ENCODE data around the gene MFNG. TPM values are rescaled to one million over a fixed set of nuclear protein-coding genes. Genes with fewer than 3 reads are reported as not detected.
A peak's percentile ranks its signal among the peaks of the same experiment; 100 is the strongest.

The MFNG gene
- total RNA-seq, 1 donor, result 0.72 TPM

DNA sequence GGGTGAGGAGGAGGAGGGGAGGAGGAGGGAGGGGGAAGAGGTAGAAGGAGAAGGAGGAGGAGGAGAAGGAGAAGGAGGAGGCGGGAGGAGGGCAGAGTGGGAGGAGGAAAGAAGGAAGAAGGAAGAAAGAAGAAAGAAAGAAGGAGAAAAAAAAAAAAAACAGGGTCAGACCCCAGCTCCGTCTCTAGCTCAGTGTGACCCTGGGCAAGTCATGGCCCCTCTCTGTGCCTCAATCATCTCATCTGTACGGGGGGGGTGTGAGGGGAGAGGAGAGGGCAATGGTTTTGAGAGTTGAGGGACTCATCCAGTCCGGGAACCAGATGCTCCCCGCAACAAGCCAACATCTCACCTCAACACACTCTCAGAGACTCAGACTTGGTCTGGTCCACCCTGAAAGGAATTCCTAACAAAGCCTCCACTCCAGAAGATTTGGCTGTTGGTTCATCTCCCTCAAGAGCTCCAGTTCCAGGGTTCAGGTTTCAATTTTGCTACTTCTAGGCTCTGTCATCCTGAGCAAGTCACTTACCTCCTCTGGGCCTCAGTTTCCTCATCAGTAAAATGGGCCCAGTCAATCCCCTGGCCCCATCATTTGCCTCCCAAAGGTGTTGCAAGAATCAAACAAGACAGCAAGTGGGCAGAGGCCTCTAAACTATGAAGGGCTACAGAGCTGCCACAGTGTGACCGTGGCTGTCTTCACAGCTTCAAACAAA lies 25.4 kb upstream of the MFNG start:
- Histone ChIP-seq H3K36me3 (ENCODE audit: insufficient read depth, low read length) (peaks cover 35% of the 10 kb centered on the region), H4K20me1 (ENCODE audit: insufficient read depth, low read length) (peaks cover 25% of the 10 kb centered on the region), H3K27ac (ENCODE audit: low read depth, low read length) (peak overlapping the region; percentile 62), H3K4me2 (ENCODE audit: insufficient read depth, low read length) (peak overlapping the region; percentile 63), H3K9me3 (ENCODE audit: low read depth, low read length) (no peaks in the 10 kb centered on the region), H3K4me3 (ENCODE audit: insufficient read depth, low read length) (peak overlapping the region; percentile 18), H3K27me3 (ENCODE audit: insufficient read depth, low read length) (no peaks in the 10 kb centered on the region), H3K79me2 (ENCODE audit: insufficient read depth, low read length) (peaks cover 6% of the 10 kb centered on the region), H2AFZ (ENCODE audit: low read length) (no peak overlapping the region), H3K4me1 (ENCODE audit: insufficient read depth, low read length) (peaks cover 17% of the 10 kb centered on the region)
- TF ChIP-seq, protein P1, sequence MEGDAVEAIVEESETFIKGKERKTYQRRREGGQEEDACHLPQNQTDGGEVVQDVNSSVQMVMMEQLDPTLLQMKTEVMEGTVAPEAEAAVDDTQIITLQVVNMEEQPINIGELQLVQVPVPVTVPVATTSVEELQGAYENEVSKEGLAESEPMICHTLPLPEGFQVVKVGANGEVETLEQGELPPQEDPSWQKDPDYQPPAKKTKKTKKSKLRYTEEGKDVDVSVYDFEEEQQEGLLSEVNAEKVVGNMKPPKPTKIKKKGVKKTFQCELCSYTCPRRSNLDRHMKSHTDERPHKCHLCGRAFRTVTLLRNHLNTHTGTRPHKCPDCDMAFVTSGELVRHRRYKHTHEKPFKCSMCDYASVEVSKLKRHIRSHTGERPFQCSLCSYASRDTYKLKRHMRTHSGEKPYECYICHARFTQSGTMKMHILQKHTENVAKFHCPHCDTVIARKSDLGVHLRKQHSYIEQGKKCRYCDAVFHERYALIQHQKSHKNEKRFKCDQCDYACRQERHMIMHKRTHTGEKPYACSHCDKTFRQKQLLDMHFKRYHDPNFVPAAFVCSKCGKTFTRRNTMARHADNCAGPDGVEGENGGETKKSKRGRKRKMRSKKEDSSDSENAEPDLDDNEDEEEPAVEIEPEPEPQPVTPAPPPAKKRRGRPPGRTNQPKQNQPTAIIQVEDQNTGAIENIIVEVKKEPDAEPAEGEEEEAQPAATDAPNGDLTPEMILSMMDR (IDR thresholded peaks at IDR 0.05; ENCODE audit: extremely low read depth, low read depth, low read length), result no peak
- no peak for DNase-seq (ENCODE audit: insufficient read length, low spot score, missing footprints)

DNA sequence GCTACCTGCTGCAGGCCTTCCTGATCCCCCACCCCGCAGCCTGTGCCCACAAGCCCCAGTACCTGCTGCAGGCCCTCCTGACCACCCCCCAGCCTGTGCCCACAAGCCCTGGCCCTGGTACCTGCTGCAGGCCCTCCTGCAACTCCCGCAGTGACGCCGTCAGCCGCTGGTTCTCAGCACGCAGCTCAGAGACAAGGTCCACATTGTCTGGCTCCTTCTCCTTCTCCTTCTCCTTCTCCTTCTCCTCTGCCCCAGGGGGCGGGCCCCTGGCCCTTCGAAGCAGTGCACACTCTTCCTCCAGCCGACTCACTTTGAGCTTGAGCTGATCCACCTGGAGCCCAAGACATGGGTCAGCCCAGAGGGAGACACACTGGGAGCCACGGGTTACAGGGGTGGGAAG lies 23.9 kb upstream of the MFNG start:
- H4K20me1 ChIP-seq (ENCODE audit: insufficient read depth, low read length), result peaks cover 25% of the 10 kb centered on the region
- H3K9me3 ChIP-seq (ENCODE audit: low read depth, low read length), result no peaks in the 10 kb centered on the region
- H2AFZ ChIP-seq (ENCODE audit: low read length), result no peak overlapping the region
- no peak overlapping the region for H3K4me3 ChIP-seq (ENCODE audit: insufficient read depth, low read length)
- TF ChIP-seq, protein P1 (IDR thresholded peaks at IDR 0.05; ENCODE audit: extremely low read depth, low read depth, low read length), result no peak
- peaks cover 36% of the 10 kb centered on the region for H3K36me3 ChIP-seq (ENCODE audit: insufficient read depth, low read length)
- H3K79me2 ChIP-seq (ENCODE audit: insufficient read depth, low read length), result peaks cover 6% of the 10 kb centered on the region
- peaks cover 17% of the 10 kb centered on the region for H3K4me1 ChIP-seq (ENCODE audit: insufficient read depth, low read length)
- no peak overlapping the region for H3K27ac ChIP-seq (ENCODE audit: low read depth, low read length)
- H3K4me2 ChIP-seq (ENCODE audit: insufficient read depth, low read length), result no peak overlapping the region
- no peaks in the 10 kb centered on the region for H3K27me3 ChIP-seq (ENCODE audit: insufficient read depth, low read length)
- no peak for DNase-seq (ENCODE audit: insufficient read length, low spot score, missing footprints)

DNA sequence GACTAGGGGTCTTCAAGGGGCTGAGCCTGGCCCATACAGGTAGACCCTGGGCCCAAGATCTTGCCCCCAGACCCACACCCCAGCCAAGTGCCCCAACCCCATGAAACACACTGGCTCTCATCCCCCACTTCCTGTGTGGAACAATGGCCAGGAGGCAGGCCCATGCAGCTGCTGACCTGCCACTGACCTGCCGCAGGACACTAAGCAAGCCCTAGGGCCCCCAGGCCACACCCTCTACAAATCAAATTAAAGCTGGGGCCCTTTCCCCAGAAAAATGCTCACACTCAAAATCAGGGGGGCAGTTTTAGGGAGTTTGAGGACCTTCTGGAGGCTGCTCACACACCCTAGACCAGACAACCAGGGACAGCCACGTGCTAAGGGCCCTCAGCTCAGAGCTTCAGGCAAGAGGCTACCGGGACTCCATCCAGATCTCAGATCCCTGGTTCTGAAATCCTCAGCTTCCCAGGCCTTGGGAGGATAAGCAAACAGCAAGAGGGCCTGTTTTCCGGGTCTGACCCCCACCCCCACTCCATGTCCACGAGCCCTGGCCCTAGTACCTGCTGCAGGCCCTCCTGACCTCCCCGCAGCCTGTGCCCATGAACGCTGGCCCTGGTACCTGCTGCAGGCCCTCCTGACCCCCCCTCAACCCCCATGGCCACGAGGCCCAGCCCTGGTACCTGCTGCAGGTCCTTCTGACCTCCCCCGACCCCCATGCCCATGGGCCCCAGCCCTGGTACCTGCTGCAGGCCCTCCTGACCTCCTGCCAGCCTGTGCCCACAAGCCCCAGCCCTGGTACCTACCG lies 23.1 kb upstream of the MFNG start:
- Histone ChIP-seq H3K4me3 (ENCODE audit: insufficient read depth, low read length) (no peak overlapping the region), H4K20me1 (ENCODE audit: insufficient read depth, low read length) (peaks cover 21% of the 10 kb centered on the region), H3K27me3 (ENCODE audit: insufficient read depth, low read length) (no peaks in the 10 kb centered on the region), H2AFZ (ENCODE audit: low read length) (no peak overlapping the region), H3K4me1 (ENCODE audit: insufficient read depth, low read length) (peaks cover 17% of the 10 kb centered on the region), H3K79me2 (ENCODE audit: insufficient read depth, low read length) (peaks cover 6% of the 10 kb centered on the region), H3K4me2 (ENCODE audit: insufficient read depth, low read length) (no peak overlapping the region), H3K9me3 (ENCODE audit: low read depth, low read length) (no peaks in the 10 kb centered on the region), H3K27ac (ENCODE audit: low read depth, low read length) (no peak overlapping the region), H3K36me3 (ENCODE audit: insufficient read depth, low read length) (peaks cover 37% of the 10 kb centered on the region)
- peak; percentile 50 for DNase-seq (ENCODE audit: insufficient read length, low spot score, missing footprints)
- TF ChIP-seq, protein P1 (IDR thresholded peaks at IDR 0.05; ENCODE audit: extremely low read depth, low read depth, low read length), result no peak

DNA sequence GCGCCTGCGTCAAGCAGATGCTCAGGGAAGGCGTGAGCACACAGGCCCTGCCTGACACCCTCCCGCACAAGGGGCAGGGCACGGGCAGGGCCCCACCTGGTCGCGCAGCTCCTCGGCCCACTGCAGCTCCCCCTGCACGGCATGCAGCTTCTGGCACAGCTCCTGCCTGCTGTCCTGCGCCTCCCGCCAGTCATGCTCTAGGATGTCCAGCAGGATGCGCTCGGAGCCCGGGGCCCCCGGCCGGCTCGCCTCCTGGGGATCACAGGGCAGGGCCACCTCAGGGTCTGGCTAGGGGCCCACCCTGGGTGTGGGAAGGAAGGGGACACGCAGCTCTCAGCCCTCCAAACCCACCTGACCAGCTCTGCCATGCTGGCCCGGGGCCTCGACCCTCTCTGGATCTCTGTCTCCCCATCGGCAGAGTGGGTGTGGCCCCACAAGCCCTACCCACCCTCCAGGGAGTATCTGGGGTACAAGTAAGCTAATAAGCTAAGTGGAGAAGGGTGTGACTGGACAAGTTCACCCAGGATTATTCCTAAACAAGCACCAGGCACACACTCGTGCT lies 22.3 kb upstream of the MFNG start:
- TF ChIP-seq, protein P1 (IDR thresholded peaks at IDR 0.05; ENCODE audit: extremely low read depth, low read depth, low read length), result no peak
- DNase-seq (ENCODE audit: insufficient read length, low spot score, missing footprints), result peak; percentile 84
- Histone ChIP-seq H3K4me1 (ENCODE audit: insufficient read depth, low read length) (peaks cover 17% of the 10 kb centered on the region), H3K27ac (ENCODE audit: low read depth, low read length) (no peak overlapping the region), H3K9me3 (ENCODE audit: low read depth, low read length) (no peaks in the 10 kb centered on the region), H2AFZ (ENCODE audit: low read length) (no peak overlapping the region), H3K79me2 (ENCODE audit: insufficient read depth, low read length) (peaks cover 6% of the 10 kb centered on the region), H4K20me1 (ENCODE audit: insufficient read depth, low read length) (peaks cover 21% of the 10 kb centered on the region), H3K4me3 (ENCODE audit: insufficient read depth, low read length) (no peak overlapping the region), H3K4me2 (ENCODE audit: insufficient read depth, low read length) (no peak overlapping the region), H3K36me3 (ENCODE audit: insufficient read depth, low read length) (peaks cover 40% of the 10 kb centered on the region), H3K27me3 (ENCODE audit: insufficient read depth, low read length) (no peaks in the 10 kb centered on the region)

Data from osteoblast (primary cell).